GM23248 (cell line): ENCODE measurements around the gene IFIT1.

Experiments used
- EZH2 ChIP-seq: fragments of 200-600 bp; sonication (generic); IDR thresholded peaks from 2 replicates; pipeline ENCODE4 v1.6.1; 2018; ENCODE audit warnings: antibody characterized with exemption, mild to moderate bottlenecking; ENCODE audit not compliant: insufficient read depth, poor library complexity, severe bottlenecking
- EZH2phosphoT487 ChIP-seq: fragments of 200-600 bp; sonication (generic); IDR thresholded peaks from 2 replicates; pipeline ENCODE4 v1.6.1; 2018; ENCODE audit warnings: antibody characterized with exemption, moderate library complexity, mild to moderate bottlenecking, low read depth; ENCODE audit not compliant: insufficient read depth

DNA sequence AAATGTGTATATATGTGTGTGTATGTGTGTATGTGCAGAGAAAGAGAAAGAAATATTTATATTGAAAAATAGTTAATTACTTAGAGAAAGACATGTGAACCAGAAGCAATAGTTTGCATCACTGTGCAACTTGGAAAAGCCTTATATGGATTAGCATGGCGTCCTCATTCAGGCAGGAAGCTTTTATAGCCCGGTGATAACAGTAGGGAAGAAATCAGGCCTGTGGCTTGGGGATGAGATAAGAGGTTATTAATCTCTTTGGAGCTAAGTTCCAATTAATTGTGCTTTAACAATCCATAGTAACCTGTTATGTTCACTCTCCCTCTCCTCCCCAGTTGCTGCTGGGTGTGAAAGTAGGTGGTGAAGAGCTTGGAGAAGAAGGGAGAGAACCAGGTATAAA, 58.5 kb downstream of the IFIT1 start:
- TF ChIP-seq EZH2phosphoT487 (no peak), EZH2 (no peak)
